GM13977 (cell line): ENCODE measurements around the gene SYNE1.

Experiments used
- DNase-seq: peaks from one replicate; pipeline ENCODE4 v3.0.0; 2012; ENCODE audit warnings: low spot score
- in situ Hi-C: fragments of 300-500 bp; cut with MboI; formaldehyde crosslinking; loops from one replicate; pipeline ENCODE4 v1.12.0; 2022; ENCODE audit warnings: low sequenced_read_pairs, low pct_unique_long_range_greater_than_20kb, mixed read lengths, inconsistent platforms; ENCODE audit not compliant: unreplicated experiment
- TF ChIP-seq, protein P1 (sequence below): IDR thresholded peaks from 2 replicates; pipeline ENCODE4 v1.5.1; 2012; ENCODE audit warnings: mild to moderate bottlenecking, control low read depth; ENCODE audit not compliant: insufficient read depth; ENCODE audit errors: extremely low read depth, missing control alignments

SYNE1 gene

DNA sequence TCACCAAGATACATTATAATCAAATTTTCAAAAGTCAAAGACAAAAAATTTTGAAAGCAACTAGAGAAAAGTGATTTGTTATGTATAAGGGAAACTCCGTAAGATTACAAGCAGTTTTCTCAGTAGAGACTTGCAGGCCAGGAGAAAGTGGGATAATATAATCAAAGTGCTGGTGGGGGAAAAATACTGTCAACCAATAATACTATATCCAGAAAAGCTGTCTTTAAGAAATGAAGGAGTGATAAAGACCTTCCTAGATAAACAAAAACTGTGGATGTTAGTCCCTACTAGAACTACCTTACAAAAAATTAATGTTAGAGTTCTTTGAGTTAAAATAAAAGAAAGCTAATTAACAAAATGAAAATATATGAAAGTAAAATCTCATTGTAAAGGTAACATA, 79.7 kb downstream of the SYNE1 start:
- DNase-seq: no peak
- in situ Hi-C loops: no loop called here
- TF ChIP-seq, protein P1, sequence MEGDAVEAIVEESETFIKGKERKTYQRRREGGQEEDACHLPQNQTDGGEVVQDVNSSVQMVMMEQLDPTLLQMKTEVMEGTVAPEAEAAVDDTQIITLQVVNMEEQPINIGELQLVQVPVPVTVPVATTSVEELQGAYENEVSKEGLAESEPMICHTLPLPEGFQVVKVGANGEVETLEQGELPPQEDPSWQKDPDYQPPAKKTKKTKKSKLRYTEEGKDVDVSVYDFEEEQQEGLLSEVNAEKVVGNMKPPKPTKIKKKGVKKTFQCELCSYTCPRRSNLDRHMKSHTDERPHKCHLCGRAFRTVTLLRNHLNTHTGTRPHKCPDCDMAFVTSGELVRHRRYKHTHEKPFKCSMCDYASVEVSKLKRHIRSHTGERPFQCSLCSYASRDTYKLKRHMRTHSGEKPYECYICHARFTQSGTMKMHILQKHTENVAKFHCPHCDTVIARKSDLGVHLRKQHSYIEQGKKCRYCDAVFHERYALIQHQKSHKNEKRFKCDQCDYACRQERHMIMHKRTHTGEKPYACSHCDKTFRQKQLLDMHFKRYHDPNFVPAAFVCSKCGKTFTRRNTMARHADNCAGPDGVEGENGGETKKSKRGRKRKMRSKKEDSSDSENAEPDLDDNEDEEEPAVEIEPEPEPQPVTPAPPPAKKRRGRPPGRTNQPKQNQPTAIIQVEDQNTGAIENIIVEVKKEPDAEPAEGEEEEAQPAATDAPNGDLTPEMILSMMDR: no peak

DNA sequence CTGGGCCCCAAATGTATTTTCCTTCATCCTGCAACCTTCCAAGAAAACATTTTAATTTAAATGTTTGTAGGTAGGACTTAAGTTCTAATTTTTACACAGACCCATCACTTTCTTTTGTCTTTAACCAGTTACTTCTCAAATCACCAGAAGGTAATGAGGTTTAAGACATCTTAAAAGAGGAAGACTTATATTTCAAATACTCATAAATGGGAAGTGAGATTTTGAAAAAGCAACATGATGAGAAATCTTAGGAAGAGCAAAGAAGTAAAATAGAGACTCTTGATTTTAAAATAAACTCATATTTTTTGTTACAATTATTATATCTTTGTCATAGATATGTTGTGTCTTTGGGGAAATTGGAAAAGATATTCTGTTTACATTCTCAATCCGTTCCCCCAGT, 82.3 kb downstream of the SYNE1 start:
- in situ Hi-C loops: no loop called here
- TF ChIP-seq, protein P1: no peak
- no peak for DNase-seq

DNA sequence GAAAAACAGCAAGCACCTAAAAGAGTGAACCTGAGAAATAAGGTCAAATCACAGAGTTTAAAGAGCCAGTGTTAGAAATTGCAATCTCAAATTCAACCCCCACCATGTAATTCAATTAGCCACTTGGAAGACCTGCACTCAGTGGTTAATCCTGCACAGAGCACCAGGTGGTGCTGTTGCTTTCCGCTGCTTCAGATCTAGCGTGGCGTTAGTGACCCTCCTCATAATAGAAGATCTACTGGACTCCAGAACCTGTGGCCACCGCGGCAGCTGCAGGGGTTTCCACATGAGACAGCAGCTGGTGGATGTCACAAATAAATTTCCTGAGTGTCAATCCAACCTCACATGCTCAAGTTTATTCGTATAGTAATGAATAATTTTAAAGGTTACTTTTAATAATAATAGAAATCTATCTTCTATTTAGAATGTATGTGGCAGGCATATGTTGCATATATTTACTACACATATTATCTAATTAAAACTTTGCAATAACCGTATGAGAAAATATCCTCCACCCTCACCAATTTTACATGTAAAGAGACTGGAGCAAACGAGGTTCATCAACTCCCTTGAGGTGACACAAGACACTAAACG, 84.4 kb downstream of the SYNE1 start:
- TF ChIP-seq, protein P1: peak; percentile 78
- in situ Hi-C loops: no loop called here

DNA sequence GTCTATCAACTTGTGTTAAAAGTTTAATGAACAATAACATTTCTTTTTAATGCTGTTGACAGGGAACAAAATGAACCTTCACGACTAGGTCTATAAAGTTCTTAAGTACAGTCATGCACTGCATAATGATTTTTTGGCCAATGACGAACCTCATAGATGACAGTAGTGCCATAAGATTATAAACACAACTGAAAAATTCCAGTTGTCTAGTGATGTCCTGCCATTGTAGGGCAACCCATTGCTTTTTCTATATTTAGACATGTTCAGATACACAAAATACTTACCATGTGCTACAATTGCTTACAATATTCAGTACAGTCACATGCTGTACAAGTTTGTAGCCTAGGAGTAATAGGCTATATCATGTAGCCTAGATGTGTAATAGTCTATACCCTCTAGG, 93.6 kb downstream of the SYNE1 start:
- DNase-seq: no peak
- TF ChIP-seq, protein P1: no peak
- in situ Hi-C loops: no loop called here

More for the DNA sequence above, 84.4 kb downstream of the SYNE1 start:
- peak; percentile 13 for DNase-seq

DNA sequence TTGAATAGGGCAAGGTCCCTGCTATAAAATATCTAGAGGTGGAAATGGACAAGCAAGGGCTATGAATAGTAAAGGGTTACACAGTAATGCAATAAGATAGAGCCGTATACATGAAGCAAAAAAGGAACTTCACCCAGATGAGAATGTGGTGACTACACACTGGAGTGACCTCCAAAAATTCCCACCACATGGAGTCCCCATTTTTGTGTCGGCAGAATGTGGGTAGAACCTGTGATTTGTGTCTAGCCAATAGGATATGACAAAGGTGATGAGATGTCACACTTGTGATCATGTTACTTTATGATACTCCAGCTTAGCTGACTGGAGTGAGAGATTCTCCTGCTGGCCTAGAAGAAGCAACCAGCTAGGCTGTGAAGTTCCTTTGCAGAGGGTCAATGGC, 96.8 kb downstream of the SYNE1 start:
- TF ChIP-seq, protein P1: no peak
- in situ Hi-C loops: no loop called here
- DNase-seq: no peak

DNA sequence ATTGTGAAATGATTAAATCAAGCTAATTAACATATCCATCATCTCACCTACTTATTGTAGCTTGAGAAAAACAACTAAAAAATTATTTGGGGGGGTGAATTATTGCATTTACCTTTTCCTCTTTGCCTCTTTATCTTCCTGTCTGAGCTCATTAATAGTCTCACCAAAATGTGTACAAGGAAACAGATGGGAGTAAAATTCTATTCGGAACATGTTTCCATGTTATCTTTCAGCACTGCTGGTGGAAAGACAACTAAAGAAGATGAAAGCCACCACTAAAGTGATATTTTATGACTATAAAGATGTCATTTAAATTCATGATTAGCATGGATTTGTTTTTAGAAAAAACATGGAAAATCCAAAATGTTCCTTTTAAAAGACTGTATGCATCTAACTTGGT, 102.6 kb downstream of the SYNE1 start:
- TF ChIP-seq, protein P1: no peak
- in situ Hi-C loops: no loop called here
- DNase-seq: no peak
